MM.1S (cell line): ENCODE data around the gene NUP98.

Experiments
- EZH2 ChIP-seq: fragments of 300-600 bp; sonication (generic); optimal IDR thresholded peaks from 2 replicates; pipeline ENCODE3; 2017; ENCODE audit warnings: low read depth, mild to moderate bottlenecking, antibody characterized with exemption, low read length, mixed read lengths
- EZH2phosphoT487 ChIP-seq: fragments of 300-600 bp; sonication (generic); IDR thresholded peaks from 2 replicates; pipeline ENCODE4 v1.6.1; 2018; ENCODE audit warnings: antibody characterized with exemption, low read length
- TF ChIP-seq, protein P1 (sequence below): fragments of 300-600 bp; sonication (generic); IDR thresholded peaks from 2 replicates; pipeline ENCODE4 v1.5.1; 2016; ENCODE audit warnings: antibody characterized with exemption, low read length, mixed read lengths

GRCh38 chr11:3669742-3670183 lies 127.6 kb downstream of the NUP98 start:
- TF ChIP-seq EZH2 (no peak), EZH2phosphoT487 (no peak)
- TF ChIP-seq, protein P1, sequence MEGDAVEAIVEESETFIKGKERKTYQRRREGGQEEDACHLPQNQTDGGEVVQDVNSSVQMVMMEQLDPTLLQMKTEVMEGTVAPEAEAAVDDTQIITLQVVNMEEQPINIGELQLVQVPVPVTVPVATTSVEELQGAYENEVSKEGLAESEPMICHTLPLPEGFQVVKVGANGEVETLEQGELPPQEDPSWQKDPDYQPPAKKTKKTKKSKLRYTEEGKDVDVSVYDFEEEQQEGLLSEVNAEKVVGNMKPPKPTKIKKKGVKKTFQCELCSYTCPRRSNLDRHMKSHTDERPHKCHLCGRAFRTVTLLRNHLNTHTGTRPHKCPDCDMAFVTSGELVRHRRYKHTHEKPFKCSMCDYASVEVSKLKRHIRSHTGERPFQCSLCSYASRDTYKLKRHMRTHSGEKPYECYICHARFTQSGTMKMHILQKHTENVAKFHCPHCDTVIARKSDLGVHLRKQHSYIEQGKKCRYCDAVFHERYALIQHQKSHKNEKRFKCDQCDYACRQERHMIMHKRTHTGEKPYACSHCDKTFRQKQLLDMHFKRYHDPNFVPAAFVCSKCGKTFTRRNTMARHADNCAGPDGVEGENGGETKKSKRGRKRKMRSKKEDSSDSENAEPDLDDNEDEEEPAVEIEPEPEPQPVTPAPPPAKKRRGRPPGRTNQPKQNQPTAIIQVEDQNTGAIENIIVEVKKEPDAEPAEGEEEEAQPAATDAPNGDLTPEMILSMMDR: no peak
